Small intestine (tissue), 16 donors: ENCODE results near the gene STAP2. TPM values are rescaled to one million over a fixed set of nuclear protein-coding genes. Genes with fewer than 3 reads are reported as not detected.

Experiments
- DNase-seq, 2 donors: peaks; one replicate each; pipeline versions ENCODE4 v3.0.0 to v3.0.0-alpha.2; 2013
- FAIRE-seq: peaks from 2 replicates; lab custom pipeline; 2012; peaks lifted over from hg19 to GRCh38; lab: Jason Lieb, UNC
- H3K27ac ChIP-seq, 3 donors: one replicate each; pipeline ENCODE4 v1.5.1; 2013; ENCODE audit warnings: low read length in 2 of 3, mild to moderate bottlenecking in 2 of 3, control low read depth in 1 of 3, inconsistent platforms in 1 of 3, low read depth in 1 of 3, moderate library complexity in 1 of 3
- H3K27me3 ChIP-seq, 3 donors: one replicate each; pipeline ENCODE4 v1.6.1; 2013; ENCODE audit warnings: low read length in 3 of 3, inconsistent platforms in 1 of 3; ENCODE audit not compliant: control insufficient read depth in 3 of 3, insufficient read depth in 3 of 3
- H3K36me3 ChIP-seq, 3 donors: one replicate each; pipeline ENCODE4 v1.6.1; 2013; ENCODE audit warnings: low read length in 3 of 3, inconsistent platforms in 1 of 3, low read depth in 1 of 3, mild to moderate bottlenecking in 1 of 3, moderate library complexity in 1 of 3; ENCODE audit not compliant: control insufficient read depth in 3 of 3, insufficient read depth in 2 of 3
- H3K4me1 ChIP-seq, 3 donors: one replicate each; pipeline ENCODE4 v1.6.1; 2013; ENCODE audit warnings: low read length in 2 of 3, inconsistent platforms in 1 of 3, low read depth in 1 of 3, mild to moderate bottlenecking in 1 of 3, moderate library complexity in 1 of 3; ENCODE audit not compliant: control insufficient read depth in 3 of 3, insufficient read depth in 2 of 3
- H3K4me3 ChIP-seq, 3 donors: one replicate each; pipeline ENCODE4 v1.5.1; 2013; ENCODE audit warnings: low read length in 3 of 3, control low read depth in 1 of 3, inconsistent platforms in 1 of 3, low read depth in 1 of 3, mild to moderate bottlenecking in 1 of 3, moderate library complexity in 1 of 3
- H3K9me3 ChIP-seq, 2 donors: one replicate each; pipeline ENCODE4 v1.6.1; 2013; ENCODE audit warnings: low read depth in 1 of 2, low read length in 1 of 2; ENCODE audit not compliant: control insufficient read depth in 2 of 2, insufficient read depth in 1 of 2
- WGBS, 3 donors: extraction: QIAGEN DNeasy Blood & Tissue Kit; methylation state at CpG; one replicate each; pipeline ENCODE4 v1.1.7; 2013; 5-methylcytosine and 5-hydroxymethylcytosine counted together
- long read RNA-seq, 10 donors: transcript quantifications; one replicate each; lab custom pipeline, GENCODE V29; 2026
- polyA plus RNA-seq, 4 donors: library from polyadenylated mRNA; stranded (reverse) in 3 of 4; unstranded in 1 of 4; fragments of 200-250 nt in 3 of 4; fragments of 120-200 nt in 1 of 4; gene quantifications; one replicate each; pipeline versions ENCODE4 v1.2.1 to v1.2.3, GENCODE V29; 2013
- donor health status: healthy with polysubstance abuse.
- donor health status: control.
- donor health status: control.
- donor health status: Bipolar disorder and iron deficiency.
- donor health status: healthy.

The STAP2 gene
- polyA plus RNA-seq: 100 to 1,000 TPM in 2 of 4 donors, 10 to 100 TPM in 2; 75.5 to 261 (median 140) TPM
- long read RNA-seq, donor 1: 0 reads
- long read RNA-seq, donor 2, transcript STAP2-201 (13 exons, 1,426 nt): major isoform, 7 of 7 reads
- long read RNA-seq, donor 2, partial matches to known transcripts: 0 of 7 reads
- long read RNA-seq, donor 2, other reads (novel, unspliced or antisense): 0 of 7 reads
- long read RNA-seq, donor 3, transcript STAP2-201 (13 exons, 1,426 nt): major isoform, 7 of 7 reads
- long read RNA-seq, donor 3, partial matches to known transcripts: 0 of 7 reads
- long read RNA-seq, donor 3, other reads (novel, unspliced or antisense): 0 of 7 reads
- long read RNA-seq, donor 4: 0 reads
- long read RNA-seq, donor 5, partial matches to known transcripts: 0 of 3 reads
- long read RNA-seq, donor 5, other reads (novel, unspliced or antisense): 0 of 3 reads
- long read RNA-seq, donor 6, transcript STAP2-201 (13 exons, 1,426 nt): major isoform, 7 of 10 reads
- long read RNA-seq, donor 6, partial matches to known transcripts: 0 of 10 reads
- long read RNA-seq, donor 6, other reads (novel, unspliced or antisense): 0 of 10 reads
- long read RNA-seq, donor 7, partial matches to known transcripts: 0 of 1 reads
- long read RNA-seq, donor 7, other reads (novel, unspliced or antisense): 0 of 1 reads
- long read RNA-seq, donor 8, partial matches to known transcripts: 0 of 1 reads
- long read RNA-seq, donor 8, other reads (novel, unspliced or antisense): 0 of 1 reads
- long read RNA-seq, donor 9, partial matches to known transcripts: 0 of 3 reads
- long read RNA-seq, donor 9, other reads (novel, unspliced or antisense): 0 of 3 reads
- long read RNA-seq, donor 10, transcript STAP2-201 (13 exons, 1,426 nt): major isoform, 8 of 11 reads
- long read RNA-seq, donor 10, partial matches to known transcripts: 0 of 11 reads
- long read RNA-seq, donor 10, other reads (novel, unspliced or antisense): 0 of 11 reads

DNA sequence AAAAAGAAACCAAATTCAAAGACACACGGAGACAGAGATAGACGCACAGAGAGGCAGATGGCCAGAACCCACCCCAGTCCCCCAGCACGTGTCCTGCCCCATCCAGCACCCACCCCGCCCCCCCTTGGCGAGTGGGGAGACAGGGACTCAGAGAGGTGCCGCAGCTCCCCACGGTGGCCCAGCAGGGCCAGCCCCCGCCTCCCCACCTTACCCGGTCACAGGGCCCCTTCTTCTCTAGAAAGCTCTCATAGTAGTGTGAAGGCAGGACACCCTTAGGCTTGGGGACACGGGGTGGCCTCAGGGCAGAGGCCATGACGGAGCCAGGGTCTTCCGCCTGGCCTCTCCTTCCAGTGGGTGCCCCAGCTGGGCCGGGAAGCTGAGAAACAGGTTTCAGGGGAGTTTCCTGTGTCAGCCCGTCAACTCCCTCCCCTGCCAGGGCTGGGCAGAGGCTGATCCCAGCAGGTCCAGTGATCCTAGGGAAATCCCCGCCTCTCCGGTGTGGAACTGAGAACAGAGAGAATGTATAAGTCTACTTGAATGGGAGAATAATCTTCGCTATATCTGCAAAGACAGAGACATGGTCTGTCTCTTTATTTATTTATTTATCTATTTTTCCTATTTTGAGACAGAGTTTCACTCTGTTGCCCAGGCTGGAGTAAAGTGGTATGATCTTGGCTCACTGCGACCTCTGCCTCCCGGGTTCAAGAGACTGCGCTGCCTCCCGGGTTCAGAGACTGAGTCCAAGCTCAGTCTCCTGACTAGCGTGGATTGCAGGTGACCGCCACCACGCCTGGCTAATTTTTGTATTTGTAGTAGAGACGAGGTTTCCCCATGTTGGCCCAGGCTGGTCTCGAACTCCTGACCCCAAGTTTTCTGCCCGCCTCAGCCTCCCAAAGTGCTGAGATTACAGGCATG, at the start of gene STAP2:
TSS of gene STAP2 (minus strand) at position 387 of the 915 bp plus-strand sequence. CDS start at position 313, 74 bp downstream.
- peak within 1 kb of the TSS; percentile 94 to 98 (median 96) for H3K27ac ChIP-seq
- peaks cover 0 to 12% (median 0%) of the 10 kb centered on the region in 3 donors for H3K36me3 ChIP-seq
- H3K27me3 ChIP-seq: no peaks in the 10 kb centered on the region
- H3K4me1 ChIP-seq: peaks cover 0 to 34% (median 0%) of the 10 kb centered on the region in 3 donors
- H3K4me3 ChIP-seq: peak within 1 kb of the TSS; percentile 45 to 66 (median 51)
- DNase-seq (peak; percentile 87 to 93), FAIRE-seq (no peak)
- peaks cover 0 to 3% of the 10 kb centered on the region in 2 donors for H3K9me3 ChIP-seq
- WGBS, 3 donors: 11 to 35% (median 23%) methylated on average over 26 to 27 of the region's 27 CpGs

GRCh38 chr19:4386041-4386782, 47.6 kb upstream of the STAP2 start:
- Histone ChIP-seq H3K4me1 (peaks cover 0 to 60% (median 9%) of the 10 kb centered on the region in 3 donors), H3K4me3 (no peak overlapping the region), H3K9me3 (no peaks in the 10 kb centered on the region), H3K27me3 (no peaks in the 10 kb centered on the region), H3K27ac (peak overlapping the region in 1 of 3 donors; percentile 81), H3K36me3 (peaks cover 0 to 80% (median 6%) of the 10 kb centered on the region in 3 donors)
- FAIRE-seq (no peak), DNase-seq (no peak)
- WGBS, 3 donors: 77 to 95% (median 94%) methylated on average over 13 of the region's 13 CpGs

- H3K36me3 ChIP-seq: peaks cover 0 to 85% (median 6%) of the 10 kb centered on the region in 3 donors
- peak overlapping the region in 1 of 3 donors; percentile 5 for H3K4me3 ChIP-seq
- WGBS, 3 donors: 61 to 71% (median 67%) methylated on average over 15 of the region's 15 CpGs
- FAIRE-seq (no peak), DNase-seq (peak in 1 of 2 donors; percentile 79)
- no peaks in the 10 kb centered on the region for H3K27me3 ChIP-seq
- peaks cover 0 to 53% (median 2%) of the 10 kb centered on the region in 3 donors for H3K4me1 ChIP-seq
- H3K9me3 ChIP-seq: no peaks in the 10 kb centered on the region
- peak overlapping the region in 1 of 3 donors; percentile 81 for H3K27ac ChIP-seq
These were observed 46.8 kb upstream of the STAP2 start for GRCh38 chr19:4385291-4386040.

- Histone ChIP-seq H3K4me3 (no peak overlapping the region), H3K27me3 (no peaks in the 10 kb centered on the region), H3K4me1 (peaks cover 0 to 63% (median 16%) of the 10 kb centered on the region in 3 donors), H3K36me3 (peaks cover 0 to 84% (median 6%) of the 10 kb centered on the region in 3 donors), H3K9me3 (no peaks in the 10 kb centered on the region), H3K27ac (peak overlapping the region in 2 of 3 donors; percentile 45 to 69)
- no peak for FAIRE-seq
- DNase-seq: peak in 1 of 2 donors; percentile 42
- WGBS, 3 donors: 38 to 60% (median 53%) methylated on average over 17 of the region's 17 CpGs
These were observed 41.7 kb upstream of the STAP2 start for GRCh38 chr19:4380254-4380727.

DNA sequence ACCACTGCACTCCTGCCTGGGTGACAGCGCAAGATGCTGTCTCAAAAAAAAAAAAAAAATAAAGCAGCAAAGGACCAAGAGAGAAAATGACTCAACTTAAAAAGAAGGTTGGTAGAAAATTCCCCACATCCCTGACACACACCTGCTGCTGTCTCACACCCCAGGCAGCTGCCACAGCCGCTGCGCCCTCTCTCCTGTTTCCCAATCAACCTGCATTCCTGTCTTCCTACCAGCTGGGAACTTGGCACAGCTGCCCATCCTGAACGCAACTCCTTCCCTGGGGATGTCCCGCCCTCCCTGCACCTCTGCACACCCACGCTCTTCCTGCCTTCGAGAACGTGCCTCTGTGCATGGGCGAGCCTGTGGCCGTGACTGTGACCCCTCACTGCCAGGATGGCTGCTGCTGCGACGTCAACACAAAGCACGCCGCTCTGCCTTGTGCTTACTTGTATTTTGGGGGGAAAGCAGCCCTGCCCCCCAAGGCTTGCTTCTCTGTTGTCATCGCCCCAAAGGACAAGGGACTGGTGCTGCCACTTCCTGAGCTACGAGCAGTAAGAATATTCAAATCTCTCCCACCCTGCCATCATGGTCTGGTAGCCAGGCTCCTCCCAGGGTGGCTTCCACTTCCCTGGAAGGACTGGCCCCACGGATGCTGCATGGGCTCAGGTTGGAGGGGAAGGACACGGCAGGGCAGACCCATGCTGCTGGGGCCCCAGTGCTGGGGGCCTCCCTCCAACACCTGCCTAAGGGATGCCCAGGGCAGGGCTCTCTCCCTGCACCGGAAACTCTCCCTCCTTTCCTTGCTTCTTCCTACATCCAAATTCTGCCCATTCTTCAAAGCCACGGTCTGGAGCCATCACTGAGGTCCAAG, 41.0 kb upstream of the STAP2 start:
- Histone ChIP-seq H3K4me3 (no peak overlapping the region), H3K27ac (peak overlapping the region in 2 of 3 donors; percentile 27 to 69), H3K9me3 (no peaks in the 10 kb centered on the region), H3K36me3 (peaks cover 0 to 77% (median 6%) of the 10 kb centered on the region in 3 donors), H3K4me1 (peaks cover 0 to 63% (median 20%) of the 10 kb centered on the region in 3 donors), H3K27me3 (no peaks in the 10 kb centered on the region)
- no peak for FAIRE-seq
- peak in 1 of 2 donors; percentile 84 for DNase-seq
- 22 to 42% (median 25%) methylated on average over 19 to 20 of the region's 20 CpGs for WGBS, 3 donors

DNA sequence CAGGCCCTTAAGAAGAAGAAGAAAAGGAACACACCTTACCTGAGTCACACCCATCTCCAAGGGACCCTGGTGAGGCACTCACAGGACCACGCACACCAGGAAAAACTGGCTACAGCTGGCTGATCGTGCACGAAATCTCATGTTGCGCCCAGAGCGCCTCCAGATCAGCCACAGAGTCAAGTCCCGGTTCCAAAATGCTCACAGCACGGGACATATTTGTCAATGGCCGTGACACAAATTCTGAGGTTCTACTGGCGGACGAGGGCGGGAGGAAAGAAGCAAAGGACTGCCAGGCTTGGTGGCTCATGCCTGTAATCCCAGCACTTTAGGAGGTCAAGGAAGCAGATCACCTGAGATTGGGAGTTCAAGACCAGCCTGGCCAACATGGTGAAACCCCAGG, 40.3 kb upstream of the STAP2 start:
- H3K4me3 ChIP-seq: no peak overlapping the region
- no peaks in the 10 kb centered on the region for H3K9me3 ChIP-seq
- FAIRE-seq (no peak), DNase-seq (no peak)
- 78 to 87% (median 80%) methylated on average over 11 of the region's 11 CpGs for WGBS, 3 donors
- peak overlapping the region; percentile 14 to 45 (median 19) for H3K27ac ChIP-seq
- no peaks in the 10 kb centered on the region for H3K27me3 ChIP-seq
- peaks cover 0 to 63% (median 20%) of the 10 kb centered on the region in 3 donors for H3K4me1 ChIP-seq
- H3K36me3 ChIP-seq: peaks cover 0 to 77% (median 2%) of the 10 kb centered on the region in 3 donors
